Skeletal muscle tissue (tissue), 4 donors: ENCODE data around the gene PHF21A. TPM values are rescaled to one million over a fixed set of nuclear protein-coding genes. Genes with fewer than 3 reads are reported as not detected.
"Not testable (repeated sequence)": the region's sequence is repeated elsewhere in the genome, so short reads cannot be mapped to it uniquely, and the experiment has no call there.

Source experiments
- H3K27ac ChIP-seq: one replicate; pipeline ENCODE4 v1.7.0; 2013; ENCODE audit warnings: mild to moderate bottlenecking, low read depth, low read length, inconsistent platforms
- H3K27me3 ChIP-seq, 3 donors: one replicate each; pipeline ENCODE4 v1.7.0; 2013; ENCODE audit warnings: low read length in 3 of 3; ENCODE audit not compliant: control insufficient read depth in 3 of 3, insufficient read depth in 3 of 3
- H3K36me3 ChIP-seq, 3 donors: one replicate each; pipeline ENCODE4 v1.7.0; 2013; ENCODE audit warnings: low read length in 3 of 3; ENCODE audit not compliant: control insufficient read depth in 3 of 3, insufficient read depth in 3 of 3
- H3K4me1 ChIP-seq, 3 donors: one replicate each; pipeline ENCODE4 v1.7.0; 2013; ENCODE audit warnings: low read length in 3 of 3, mild to moderate bottlenecking in 3 of 3; ENCODE audit not compliant: control insufficient read depth in 3 of 3, insufficient read depth in 3 of 3
- H3K4me3 ChIP-seq, 3 donors: one replicate each; pipeline ENCODE4 v1.7.0; 2013; ENCODE audit warnings: low read length in 3 of 3
- H3K9ac ChIP-seq, 3 donors: one replicate each; pipeline ENCODE4 v1.7.0; 2013; ENCODE audit warnings: low read length in 3 of 3, mild to moderate bottlenecking in 3 of 3, moderate library complexity in 2 of 3, low read depth in 1 of 3
- H3K9me3 ChIP-seq, 3 donors: one replicate each; pipeline ENCODE4 v1.7.0; 2013; ENCODE audit warnings: low read length in 3 of 3; ENCODE audit not compliant: control insufficient read depth in 3 of 3
- total RNA-seq: library from RNA; depleted of rRNA; stranded (reverse); fragments of >200 nt; gene quantifications from one replicate; pipeline ENCODE4 v1.2.3, GENCODE V29; 2014
- donor health status: Osteomylitis.

Gene PHF21A
- total RNA-seq, 1 donor from 2014 or later, result 16.2 TPM

- H3K9ac ChIP-seq, result peak overlapping the region; percentile 71 to 76 (median 72)
- peak overlapping the region; percentile 75 to 78 (median 77) for H3K4me3 ChIP-seq
- H3K9me3 ChIP-seq, result no peaks in the 10 kb centered on the region
- H3K27ac ChIP-seq, result peak overlapping the region; percentile 75
- no peaks in the 10 kb centered on the region for H3K27me3 ChIP-seq
- peaks cover 0 to 13% (median 9%) of the 10 kb centered on the region in 3 donors for H3K4me1 ChIP-seq
- no peaks in the 10 kb centered on the region for H3K36me3 ChIP-seq
Measured at GRCh38 chr11:46121724-46122477, 647 bp upstream of the PHF21A start.

- H3K36me3 ChIP-seq, result no peaks in the 10 kb centered on the region
- H3K4me3 ChIP-seq, result peak overlapping the region; percentile 78 to 95 (median 89)
- peak overlapping the region; percentile 85 for H3K27ac ChIP-seq
- H3K9me3 ChIP-seq, result no peaks in the 10 kb centered on the region
- peak overlapping the region; percentile 79 to 89 (median 87) for H3K9ac ChIP-seq
- H3K27me3 ChIP-seq, result no peaks in the 10 kb centered on the region
- peaks cover 0 to 13% (median 9%) of the 10 kb centered on the region in 3 donors for H3K4me1 ChIP-seq
Measured at GRCh38 chr11:46120346-46121300, 631 bp downstream of the PHF21A start.

- H3K9ac ChIP-seq, result peak overlapping the region; percentile 78 to 84 (median 84)
- H3K27me3 ChIP-seq, result no peaks in the 10 kb centered on the region
- no peaks in the 10 kb centered on the region for H3K36me3 ChIP-seq
- peak overlapping the region; percentile 89 for H3K27ac ChIP-seq
- peaks cover 0 to 13% (median 9%) of the 10 kb centered on the region in 3 donors for H3K4me1 ChIP-seq
- peak overlapping the region; percentile 84 to 88 (median 86) for H3K4me3 ChIP-seq
- H3K9me3 ChIP-seq, result no peaks in the 10 kb centered on the region
Measured at GRCh38 chr11:46119352-46120216, 1.7 kb downstream of the PHF21A start.

GRCh38 chr11:46118702-46119351 is 2.4 kb downstream of the PHF21A start:
- no peaks in the 10 kb centered on the region for H3K9me3 ChIP-seq
- H3K9ac ChIP-seq, result peak overlapping the region; percentile 78 to 84 (median 84)
- peak overlapping the region; percentile 89 for H3K27ac ChIP-seq
- H3K4me1 ChIP-seq, result peaks cover 0 to 13% (median 9%) of the 10 kb centered on the region in 3 donors
- no peaks in the 10 kb centered on the region for H3K27me3 ChIP-seq
- H3K36me3 ChIP-seq, result no peaks in the 10 kb centered on the region
- peak overlapping the region; percentile 84 to 88 (median 86) for H3K4me3 ChIP-seq

GRCh38 chr11:46117842-46118241 is 3.4 kb downstream of the PHF21A start:
- Histone ChIP-seq H3K4me1 (peaks cover 0 to 11% (median 9%) of the 10 kb centered on the region in 3 donors), H3K9me3 (no peaks in the 10 kb centered on the region), H3K27me3 (no peaks in the 10 kb centered on the region), H3K9ac (no peak overlapping the region), H3K36me3 (no peaks in the 10 kb centered on the region), H3K4me3 (peak overlapping the region in 1 of 3 donors; percentile 1), H3K27ac (no peak overlapping the region)

GRCh38 chr11:46116712-46117037 is 4.6 kb downstream of the PHF21A start:
- not testable (repeated sequence) for H3K9ac ChIP-seq, H3K36me3 ChIP-seq, H3K4me3 ChIP-seq, H3K27me3 ChIP-seq, H3K27ac ChIP-seq, H3K9me3 ChIP-seq
- peaks cover 0 to 11% (median 9%) of the 10 kb centered on the region in 3 donors for H3K4me1 ChIP-seq

GRCh38 chr11:46116007-46116711 is 5.1 kb downstream of the PHF21A start:
- no peaks in the 10 kb centered on the region for H3K36me3 ChIP-seq
- H3K27ac ChIP-seq, result no peak overlapping the region
- peaks cover 0 to 11% (median 9%) of the 10 kb centered on the region in 3 donors for H3K4me1 ChIP-seq
- peak overlapping the region in 1 of 3 donors; percentile 47 for H3K9ac ChIP-seq
- no peaks in the 10 kb centered on the region for H3K9me3 ChIP-seq
- H3K4me3 ChIP-seq, result no peak overlapping the region
- H3K27me3 ChIP-seq, result no peaks in the 10 kb centered on the region

- no peak overlapping the region for H3K27ac ChIP-seq
Measured at GRCh38 chr11:46114961-46115360, 6.3 kb downstream of the PHF21A start.

More at GRCh38 chr11:46114961-46115360, 6.3 kb downstream of the PHF21A start:
- no peaks in the 10 kb centered on the region for H3K27me3 ChIP-seq
- H3K9ac ChIP-seq, result no peak overlapping the region
- H3K4me1 ChIP-seq, result peaks cover 0 to 11% (median 9%) of the 10 kb centered on the region in 3 donors
- no peaks in the 10 kb centered on the region for H3K36me3 ChIP-seq
- H3K9me3 ChIP-seq, result no peaks in the 10 kb centered on the region
- H3K4me3 ChIP-seq, result no peak overlapping the region
